Measurements from ENCODE around the gene NGEF. TPM values are rescaled to one million over a fixed set of nuclear protein-coding genes. Genes with fewer than 3 reads are reported as not detected.

Gene NGEF
- total RNA-seq, 1 experiment from 2014 or later: 71.3 TPM

GRCh38 chr2:233015019-233015645, 2.1 kb upstream of the NGEF start:
- no peaks in the 10 kb centered on the region for H3K4me1 ChIP-seq (ENCODE audit: insufficient read depth, low read length)
- H3K79me2 ChIP-seq (ENCODE audit: low read length): no peaks in the 10 kb centered on the region
- TF ChIP-seq EZH2 (IDR thresholded peaks at IDR 0.05; ENCODE audit: low read length, unreplicated experiment): no peak
- no peak for TF ChIP-seq EZH2phosphoT487 (IDR thresholded peaks at IDR 0.05; ENCODE audit: borderline replicate concordance, low read length)
- TF ChIP-seq CTCF (conservative IDR thresholded peaks at IDR 0.05; ENCODE audit: low read depth, low read length): no peak
- H4K20me1 ChIP-seq (ENCODE audit: low read length): no peaks in the 10 kb centered on the region
- no peaks in the 10 kb centered on the region for H3K9me3 ChIP-seq (ENCODE audit: low read length)
- ATAC-seq (no peak), DNase-seq (no peak)
- no peaks in the 10 kb centered on the region for H3K36me3 ChIP-seq (ENCODE audit: low read depth, low read length)
- POLR2A ChIA-PET (ENCODE audit: unreplicated experiment): no interaction called here
- CTCF ChIA-PET: no interaction called here
- H3K9me2 ChIP-seq (replicated peaks; ENCODE audit: low read length): no peaks in the 10 kb centered on the region
- no peaks in the 10 kb centered on the region for H3F3A ChIP-seq (ENCODE audit: low read length, unreplicated experiment)
- H3K9ac ChIP-seq (ENCODE audit: low read length): no peak overlapping the region
- H3K27me3 ChIP-seq (ENCODE audit: low read length): no peaks in the 10 kb centered on the region
- H3K4me2 ChIP-seq (ENCODE audit: low read length): no peak overlapping the region
- intact Hi-C loops (cut with micrococcal nuclease): no loop called here
- H3K27ac ChIP-seq (ENCODE audit: low read length): no peak overlapping the region
- H2AFZ ChIP-seq (ENCODE audit: low read length): no peak overlapping the region
- H3K4me3 ChIP-seq (ENCODE audit: low read length): no peak overlapping the region
- BruUV-seq (replicated peaks): no TSS peak

- H3K79me2 ChIP-seq (ENCODE audit: low read length): no peaks in the 10 kb centered on the region
- no TSS peak for BruUV-seq (replicated peaks)
- H3K4me3 ChIP-seq (ENCODE audit: low read length): no peak overlapping the region
- POLR2A ChIA-PET (ENCODE audit: unreplicated experiment): no interaction called here
- DNase-seq (no peak), ATAC-seq (no peak)
- no peaks in the 10 kb centered on the region for H3K27me3 ChIP-seq (ENCODE audit: low read length)
- no peak overlapping the region for H3K4me2 ChIP-seq (ENCODE audit: low read length)
- TF ChIP-seq EZH2phosphoT487 (IDR thresholded peaks at IDR 0.05; ENCODE audit: borderline replicate concordance, low read length): no peak
- no peak for TF ChIP-seq EZH2 (IDR thresholded peaks at IDR 0.05; ENCODE audit: low read length, unreplicated experiment)
- no peak for TF ChIP-seq CTCF (conservative IDR thresholded peaks at IDR 0.05; ENCODE audit: low read depth, low read length)
- no peaks in the 10 kb centered on the region for H3K4me1 ChIP-seq (ENCODE audit: insufficient read depth, low read length)
- CTCF ChIA-PET: no interaction called here
- H4K20me1 ChIP-seq (ENCODE audit: low read length): no peaks in the 10 kb centered on the region
- no peak overlapping the region for H3K27ac ChIP-seq (ENCODE audit: low read length)
- H3K9me2 ChIP-seq (replicated peaks; ENCODE audit: low read length): no peaks in the 10 kb centered on the region
- no peaks in the 10 kb centered on the region for H3F3A ChIP-seq (ENCODE audit: low read length, unreplicated experiment)
- intact Hi-C loops (cut with micrococcal nuclease): no loop called here
- H3K36me3 ChIP-seq (ENCODE audit: low read depth, low read length): no peaks in the 10 kb centered on the region
- H3K9ac ChIP-seq (ENCODE audit: low read length): no peak overlapping the region
- H3K9me3 ChIP-seq (ENCODE audit: low read length): no peaks in the 10 kb centered on the region
- H2AFZ ChIP-seq (ENCODE audit: low read length): no peak overlapping the region
Measured at GRCh38 chr2:233013650-233014049, 594 bp upstream of the NGEF start.

GRCh38 chr2:233012301-233012971, 620 bp downstream of the NGEF start:
- no peaks in the 10 kb centered on the region for H4K20me1 ChIP-seq (ENCODE audit: low read length)
- no peak for TF ChIP-seq EZH2phosphoT487 (IDR thresholded peaks at IDR 0.05; ENCODE audit: borderline replicate concordance, low read length)
- no peak for TF ChIP-seq CTCF (conservative IDR thresholded peaks at IDR 0.05; ENCODE audit: low read depth, low read length)
- TF ChIP-seq EZH2 (IDR thresholded peaks at IDR 0.05; ENCODE audit: low read length, unreplicated experiment): no peak
- H3K27me3 ChIP-seq (ENCODE audit: low read length): no peaks in the 10 kb centered on the region
- no peaks in the 10 kb centered on the region for H3F3A ChIP-seq (ENCODE audit: low read length, unreplicated experiment)
- H3K36me3 ChIP-seq (ENCODE audit: low read depth, low read length): no peaks in the 10 kb centered on the region
- ChIA-PET CTCF (no interaction called here), POLR2A (ENCODE audit: unreplicated experiment) (no interaction called here)
- no TSS peak for BruUV-seq (replicated peaks)
- no peak overlapping the region for H3K4me3 ChIP-seq (ENCODE audit: low read length)
- no peaks in the 10 kb centered on the region for H3K4me1 ChIP-seq (ENCODE audit: insufficient read depth, low read length)
- intact Hi-C loops (cut with micrococcal nuclease): no loop called here
- no peak overlapping the region for H3K9ac ChIP-seq (ENCODE audit: low read length)
- ATAC-seq (no peak), DNase-seq (no peak)
- H3K9me2 ChIP-seq (replicated peaks; ENCODE audit: low read length): no peaks in the 10 kb centered on the region
- H3K79me2 ChIP-seq (ENCODE audit: low read length): no peaks in the 10 kb centered on the region
- no peaks in the 10 kb centered on the region for H3K9me3 ChIP-seq (ENCODE audit: low read length)
- H3K4me2 ChIP-seq (ENCODE audit: low read length): no peak overlapping the region
- H3K27ac ChIP-seq (ENCODE audit: low read length): no peak overlapping the region
- no peak overlapping the region for H2AFZ ChIP-seq (ENCODE audit: low read length)
